Left lung (tissue), 10 donors: ENCODE measurements around the gene LSP1. TPM values are rescaled to one million over a fixed set of nuclear protein-coding genes. Genes with fewer than 3 reads are reported as not detected.

Experiments
- ATAC-seq: fragments of 200-7000 bp; cut with Tn5 transposase; one replicate; pipeline ENCODE4 v1.9.1; 2020; ENCODE audit warnings: moderate library complexity
- DNase-seq, 4 donors: peaks; one replicate each; pipeline ENCODE4 v3.0.0-alpha.2; 2013 to 2020
- H3K27ac ChIP-seq, 2 donors: fragments of 200-600 bp; sonication (generic) in 1 of 2; one replicate each; pipeline versions ENCODE4 v1.5.0 to v1.8.0; 2020 to 2021
- H3K27me3 ChIP-seq, 2 donors: fragments of 200-600 bp; sonication (generic) in 1 of 2; one replicate each; pipeline versions ENCODE4 v1.5.0 to v1.8.0; 2020 to 2021
- H3K36me3 ChIP-seq, 2 donors: fragments of 200-600 bp; sonication (generic) in 1 of 2; one replicate each; pipeline versions ENCODE4 v1.5.0 to v1.8.0; 2020 to 2021
- H3K4me1 ChIP-seq, 2 donors: fragments of 200-600 bp; one replicate each; pipeline ENCODE4 v1.8.0; 2021
- H3K4me3 ChIP-seq, 2 donors: fragments of 200-600 bp; sonication (generic) in 1 of 2; one replicate each; pipeline versions ENCODE4 v1.5.0 to v1.8.0; 2020 to 2021; ENCODE audit warnings: mild to moderate bottlenecking in 1 of 2
- H3K9me3 ChIP-seq, 2 donors: fragments of 200-600 bp; sonication (generic) in 1 of 2; one replicate each; pipeline versions ENCODE4 v1.5.0 to v1.8.0; 2020 to 2021
- intact Hi-C, 2 donors: fragments of 100-400 bp; cut with DNase I; formaldehyde crosslinking; loops; one replicate each; pipeline versions ENCODE4 v1.11.2 to v1.14.2; 2022
- polyA plus RNA-seq, 6 donors: library from polyadenylated mRNA; unstranded; fragments of 120-200 nt; gene quantifications; one replicate each; pipeline ENCODE4 v1.2.1, GENCODE V29; 2013; ENCODE audit not compliant: insufficient read length in 6 of 6
- total RNA-seq, 2 donors: library from RNA; stranded (reverse); fragmentation: NEBNext Ultra II Directional; extraction: Animal tissue kit (Norgen Biotek cat#: 25700); gene quantifications; one replicate each; pipeline ENCODE4 v1.2.1, GENCODE V29; 2021
- TF ChIP-seq, protein P1 (sequence below), 2 donors: fragments of 200-600 bp; sonication (generic) in 1 of 2; IDR thresholded peaks; one replicate each; pipeline versions ENCODE4 v1.5.0 to v1.8.0; 2021; ENCODE audit warnings: antibody characterized with exemption in 2 of 2
- donor health status: DM: no; HTN: yes; CAD: no.
- donor health status: DM: no; HTN: no; CAD: no.

Gene LSP1
- total and polyA plus RNA-seq, 8 donors: 5.9 to 76.6 (median 7.5) TPM

- Histone ChIP-seq H3K4me3 (no peak overlapping the region), H3K9me3 (no peaks in the 10 kb centered on the region), H3K27me3 (peaks cover 0 to 30% of the 10 kb centered on the region in 2 donors), H3K27ac (no peak overlapping the region), H3K36me3 (peaks cover 0 to 20% of the 10 kb centered on the region in 2 donors), H3K4me1 (peaks cover 0 to 34% of the 10 kb centered on the region in 2 donors)
- TF ChIP-seq, protein P1, sequence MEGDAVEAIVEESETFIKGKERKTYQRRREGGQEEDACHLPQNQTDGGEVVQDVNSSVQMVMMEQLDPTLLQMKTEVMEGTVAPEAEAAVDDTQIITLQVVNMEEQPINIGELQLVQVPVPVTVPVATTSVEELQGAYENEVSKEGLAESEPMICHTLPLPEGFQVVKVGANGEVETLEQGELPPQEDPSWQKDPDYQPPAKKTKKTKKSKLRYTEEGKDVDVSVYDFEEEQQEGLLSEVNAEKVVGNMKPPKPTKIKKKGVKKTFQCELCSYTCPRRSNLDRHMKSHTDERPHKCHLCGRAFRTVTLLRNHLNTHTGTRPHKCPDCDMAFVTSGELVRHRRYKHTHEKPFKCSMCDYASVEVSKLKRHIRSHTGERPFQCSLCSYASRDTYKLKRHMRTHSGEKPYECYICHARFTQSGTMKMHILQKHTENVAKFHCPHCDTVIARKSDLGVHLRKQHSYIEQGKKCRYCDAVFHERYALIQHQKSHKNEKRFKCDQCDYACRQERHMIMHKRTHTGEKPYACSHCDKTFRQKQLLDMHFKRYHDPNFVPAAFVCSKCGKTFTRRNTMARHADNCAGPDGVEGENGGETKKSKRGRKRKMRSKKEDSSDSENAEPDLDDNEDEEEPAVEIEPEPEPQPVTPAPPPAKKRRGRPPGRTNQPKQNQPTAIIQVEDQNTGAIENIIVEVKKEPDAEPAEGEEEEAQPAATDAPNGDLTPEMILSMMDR (IDR thresholded peaks at IDR 0.05): no peak
- no peak for DNase-seq
- intact Hi-C loops: no loop called here
- ATAC-seq: no peak
These were observed 39.7 kb downstream of the LSP1 start for GRCh38 chr11:1892558-1892957.

DNA sequence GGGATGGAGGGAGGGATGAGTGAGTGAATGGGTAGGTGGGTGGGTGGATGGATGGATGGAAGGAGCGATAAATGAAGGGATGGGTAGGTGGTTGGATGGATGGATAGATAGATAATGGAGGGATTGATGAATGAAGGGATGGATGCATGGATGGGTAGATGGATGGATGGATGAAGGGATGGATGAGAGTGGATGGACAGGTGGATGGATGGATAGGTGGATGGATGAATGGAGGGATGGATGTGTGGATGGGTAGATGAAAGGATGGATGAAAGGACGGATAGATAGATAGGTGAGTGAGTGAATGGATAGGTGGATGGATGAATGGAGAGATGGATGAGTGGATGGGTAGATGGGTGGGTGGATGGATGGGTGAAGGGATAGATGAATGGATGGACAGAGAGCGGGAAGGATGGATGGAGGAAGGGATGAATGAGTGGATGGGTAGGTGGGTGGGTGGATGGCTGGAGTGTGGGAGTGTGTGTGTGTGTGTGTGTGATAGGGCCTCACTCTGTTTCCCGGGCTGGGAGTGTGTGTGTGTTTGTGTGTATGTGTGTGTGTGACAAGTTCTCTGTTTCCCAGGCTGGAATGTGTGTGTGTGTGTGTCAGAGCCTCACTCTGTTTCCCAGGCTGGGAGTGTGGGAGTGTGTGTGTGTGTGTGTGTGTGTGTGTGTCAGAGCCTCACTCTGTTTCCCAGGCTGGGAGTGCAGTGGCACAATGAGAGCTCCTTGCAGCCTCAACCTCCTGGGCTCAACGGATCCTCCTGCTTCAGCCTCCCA, 40.9 kb downstream of the LSP1 start:
- ATAC-seq (no peak), DNase-seq (peak in 1 of 4 donors; percentile 31)
- H3K27me3 ChIP-seq: peaks cover 0 to 29% of the 10 kb centered on the region in 2 donors
- intact Hi-C loops: loop anchor here in 1 of 2 donors (1.0 kb wide), 1 partner anchor 23 kb away; no protein-coding TSS in a partner anchor
- H3K4me1 ChIP-seq: peaks cover 0 to 27% of the 10 kb centered on the region in 2 donors
- no peak overlapping the region for H3K27ac ChIP-seq
- H3K36me3 ChIP-seq: peaks cover 0 to 8% of the 10 kb centered on the region in 2 donors
- TF ChIP-seq, protein P1 (IDR thresholded peaks at IDR 0.05): no peak
- H3K4me3 ChIP-seq: no peak overlapping the region
- H3K9me3 ChIP-seq: no peaks in the 10 kb centered on the region

GRCh38 chr11:1894759-1895158, 41.9 kb downstream of the LSP1 start:
- ATAC-seq: no peak
- intact Hi-C loops: loop anchor here in 1 of 2 donors (5.0 kb wide), 1 partner anchor 48 kb away; no protein-coding TSS in a partner anchor
- TF ChIP-seq, protein P1 (IDR thresholded peaks at IDR 0.05): no peak
- H3K27me3 ChIP-seq: peaks cover 0 to 19% of the 10 kb centered on the region in 2 donors
- H3K36me3 ChIP-seq: no peaks in the 10 kb centered on the region
- no peak overlapping the region for H3K27ac ChIP-seq
- DNase-seq: peak in 1 of 4 donors; percentile 14
- no peaks in the 10 kb centered on the region for H3K9me3 ChIP-seq
- peaks cover 0 to 18% of the 10 kb centered on the region in 2 donors for H3K4me1 ChIP-seq
- no peak overlapping the region for H3K4me3 ChIP-seq

DNA sequence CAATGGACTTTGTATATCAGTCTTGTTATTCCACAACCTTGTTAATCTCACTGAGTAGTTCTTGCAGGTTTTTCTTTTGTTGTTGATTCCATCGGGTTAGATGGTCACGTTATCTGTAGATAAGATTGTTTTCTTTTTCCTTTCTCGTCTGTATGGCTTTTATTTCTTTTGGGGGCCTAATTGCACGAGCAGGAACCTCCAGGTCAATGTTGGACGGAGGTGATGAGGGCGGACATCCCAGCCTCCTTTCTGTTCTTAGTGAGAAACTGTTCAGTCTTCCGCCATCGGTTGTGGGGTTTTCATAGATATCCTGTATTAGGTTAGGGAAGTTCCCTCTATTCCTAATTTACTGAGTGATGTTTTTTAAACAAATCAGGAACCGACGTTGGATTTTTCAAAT, 43.6 kb downstream of the LSP1 start:
- Histone ChIP-seq H3K4me3 (no peak overlapping the region), H3K27ac (no peak overlapping the region), H3K9me3 (no peaks in the 10 kb centered on the region), H3K36me3 (no peaks in the 10 kb centered on the region), H3K4me1 (peaks cover 0 to 7% of the 10 kb centered on the region in 2 donors), H3K27me3 (peaks cover 0 to 6% of the 10 kb centered on the region in 2 donors)
- TF ChIP-seq, protein P1 (IDR thresholded peaks at IDR 0.05): no peak
- intact Hi-C loops: loop anchor here in 1 of 2 donors (5.0 kb wide), 1 partner anchor 46 kb away; no protein-coding TSS in a partner anchor
- ATAC-seq: no peak
- DNase-seq: peak in 1 of 4 donors; percentile 13

GRCh38 chr11:1896923-1897322, 44.0 kb downstream of the LSP1 start:
- DNase-seq (peak in 2 of 4 donors; percentile 31), ATAC-seq (no peak)
- Histone ChIP-seq H3K4me3 (peak overlapping the region in 1 of 2 donors; percentile 13), H3K4me1 (peaks cover 0 to 7% of the 10 kb centered on the region in 2 donors), H3K27ac (no peak overlapping the region), H3K36me3 (no peaks in the 10 kb centered on the region), H3K9me3 (no peaks in the 10 kb centered on the region), H3K27me3 (peaks cover 0 to 4% of the 10 kb centered on the region in 2 donors)
- TF ChIP-seq, protein P1 (IDR thresholded peaks at IDR 0.05): no peak
- intact Hi-C loops: loop anchor here in 1 of 2 donors (5.0 kb wide), 1 partner anchor 45 kb away; no protein-coding TSS in a partner anchor
